ENCODE results near the gene FARS2. TPM values are rescaled to one million over a fixed set of nuclear protein-coding genes. Genes with fewer than 3 reads are reported as not detected.

FARS2 gene
- total RNA-seq, 1 experiment from 2014 or later: 15.0 TPM

- no peak for DNase-seq (ENCODE audit: low spot score)
- ChIA-PET POLR2A (no interaction called here), CTCF (no interaction called here)
- Mint-ChIP-seq H3K36me3 (peaks cover 19% of the 10 kb centered on the region), H3K9me3 (peaks cover 27% of the 10 kb centered on the region), H3K4me1 (peaks cover 34% of the 10 kb centered on the region), H3K27me3 (ENCODE audit: low read depth) (no peaks in the 10 kb centered on the region; the same call in none of the 2 replicates), H3K4me3 (no peak overlapping the region), H3K27ac (no peak overlapping the region)
- no peak for TF ChIP-seq TEAD4 (CRISPR knock-in tag; IDR thresholded peaks at IDR 0.05)
- no peak for TF ChIP-seq ZNF121 (CRISPR knock-in tag; IDR thresholded peaks at IDR 0.05)
- no peak for TF ChIP-seq CREB1 (CRISPR knock-in tag; IDR thresholded peaks at IDR 0.05)
- TF ChIP-seq FOXP1 (CRISPR knock-in tag; IDR thresholded peaks at IDR 0.05; ENCODE audit: borderline replicate concordance): no peak
- TF ChIP-seq ZNF671 (CRISPR knock-in tag; IDR thresholded peaks at IDR 0.05): no peak
- TF ChIP-seq TEAD1 (CRISPR knock-in tag; IDR thresholded peaks at IDR 0.05): no peak
- TF ChIP-seq ZNF281 (CRISPR knock-in tag; IDR thresholded peaks at IDR 0.05): no peak
- no peak for TF ChIP-seq ZNF532 (CRISPR knock-in tag; IDR thresholded peaks at IDR 0.05; ENCODE audit: borderline replicate concordance)
- no peak for TF ChIP-seq GTF2I (CRISPR knock-in tag; conservative IDR thresholded peaks at IDR 0.05)
- TF ChIP-seq MXD4 (CRISPR knock-in tag; IDR thresholded peaks at IDR 0.05; ENCODE audit: borderline replicate concordance): no peak
- no peak for TF ChIP-seq ZBTB43 (CRISPR knock-in tag; IDR thresholded peaks at IDR 0.05)
- no peak for TF ChIP-seq ARID4B (CRISPR knock-in tag; IDR thresholded peaks at IDR 0.05; ENCODE audit: borderline replicate concordance)
- TF ChIP-seq TCF7 (CRISPR knock-in tag; IDR thresholded peaks at IDR 0.05; ENCODE audit: low read depth): no peak
- no peak for TF ChIP-seq NR2C2 (CRISPR knock-in tag; IDR thresholded peaks at IDR 0.05)
- no peak for TF ChIP-seq PRDM15 (CRISPR knock-in tag; IDR thresholded peaks at IDR 0.05)
- TF ChIP-seq ESRRA (CRISPR knock-in tag; IDR thresholded peaks at IDR 0.05; ENCODE audit: borderline replicate concordance): no peak
- TF ChIP-seq E2F1 (CRISPR knock-in tag; IDR thresholded peaks at IDR 0.05): no peak
- no peak for TF ChIP-seq ZNF317 (CRISPR knock-in tag; IDR thresholded peaks at IDR 0.05; ENCODE audit: borderline replicate concordance, low read depth)
- no peak for TF ChIP-seq FOXJ3 (CRISPR knock-in tag; IDR thresholded peaks at IDR 0.05; ENCODE audit: borderline replicate concordance)
- ATAC-seq: no peak
These were observed 457.1 kb downstream of the FARS2 start for GRCh38 chr6:5718231-5718947.

Measured in WTC11 (cell line).